HG02970 (cell line): ENCODE results near the gene PTGES3.
"Not testable (repeated sequence)": the region's sequence is repeated elsewhere in the genome, so short reads cannot be mapped to it uniquely, and the experiment has no call there.

Experiments used
- ATAC-seq: cut with Tn5 transposase; IDR thresholded peaks from one replicate; pipeline ENCODE4 v1.9.1; 2021; ENCODE audit warnings: mild to moderate bottlenecking, moderate library complexity, moderate number of reproducible peaks; ENCODE audit not compliant: unreplicated experiment, low FRiP score

PTGES3 gene

DNA sequence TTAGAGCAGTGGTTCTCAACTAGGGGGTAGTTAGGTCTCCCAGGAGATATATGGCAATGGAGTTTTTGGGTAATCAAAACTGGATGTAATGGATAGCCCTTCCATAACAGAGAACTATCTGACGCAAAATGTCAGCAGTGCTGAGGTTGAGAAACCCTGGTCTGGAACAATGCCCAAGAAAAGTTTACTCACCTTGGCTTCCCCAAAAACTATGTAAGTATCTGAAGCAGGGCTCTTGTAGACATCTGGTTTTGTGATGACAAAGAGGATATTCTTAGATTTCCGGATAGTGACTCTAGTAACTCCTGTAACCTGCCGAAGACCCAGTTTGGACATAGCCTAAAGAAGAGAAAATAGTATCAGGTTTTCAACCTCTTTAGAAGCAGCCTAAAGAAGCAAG is 25.3 kb upstream of the PTGES3 start:
- ATAC-seq: no peak

GRCh38 chr12:56709759-56710376 is 21.8 kb upstream of the PTGES3 start:
- no peak for ATAC-seq

DNA sequence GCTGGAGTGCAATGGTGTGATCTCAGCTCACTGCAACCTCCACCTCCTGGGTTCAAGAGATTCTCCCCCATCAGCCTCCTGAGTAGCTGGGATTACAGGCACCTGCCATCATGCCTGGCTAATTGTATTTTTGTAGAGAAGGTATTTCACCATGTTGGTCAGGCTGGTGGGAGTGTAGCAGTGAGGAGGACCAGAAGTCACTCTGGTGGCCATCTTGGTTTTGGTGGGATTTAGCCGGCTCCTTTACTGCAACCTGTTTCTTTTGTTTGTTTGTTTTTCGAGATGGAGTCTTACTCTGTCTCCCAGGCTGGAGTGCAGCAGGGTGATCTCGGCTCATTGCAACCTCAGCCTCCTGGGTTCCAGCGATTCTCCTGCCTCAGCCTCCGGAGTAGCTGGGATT is 16.4 kb upstream of the PTGES3 start:
- ATAC-seq: not testable (repeated sequence)

GRCh38 chr12:56699020-56699661 is 11.1 kb upstream of the PTGES3 start:
- no peak for ATAC-seq

DNA sequence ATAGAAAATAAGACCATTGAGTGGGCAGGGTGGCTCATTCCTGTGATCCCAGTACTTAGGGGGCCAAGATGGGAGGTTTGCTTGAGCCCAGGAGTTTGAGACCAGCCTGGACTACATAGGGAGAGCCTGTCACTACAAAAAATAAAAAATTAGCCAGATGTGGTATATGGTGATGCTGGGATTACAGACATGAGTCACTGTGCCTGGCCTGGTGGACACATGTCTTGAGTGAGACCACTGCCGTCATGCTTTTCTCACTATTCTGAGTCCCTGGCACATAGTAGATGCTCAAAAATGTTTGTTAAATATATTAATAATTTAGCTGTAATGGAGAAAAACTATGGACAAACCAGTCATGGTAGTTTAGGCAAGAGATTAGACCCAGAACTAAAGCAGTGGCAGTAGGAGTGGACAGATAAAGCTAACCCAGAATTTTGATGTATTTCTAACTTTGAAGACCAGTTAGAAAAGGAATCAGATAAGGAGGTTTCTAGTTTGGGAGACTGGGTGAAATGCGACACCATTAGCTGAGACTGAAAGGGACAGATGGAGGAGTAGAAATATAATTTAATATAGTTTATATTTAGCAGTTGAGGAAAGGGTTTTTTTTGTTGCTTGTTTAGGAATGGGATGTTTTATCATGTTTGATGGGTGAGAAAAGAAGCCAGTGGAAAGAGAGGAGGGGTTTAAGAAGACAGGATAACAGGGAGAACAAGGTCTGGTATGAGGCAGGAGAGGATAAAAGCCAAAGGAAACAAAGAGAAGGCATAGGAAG is 7.4 kb upstream of the PTGES3 start:
- no peak for ATAC-seq

- ATAC-seq: no peak
Measured at GRCh38 chr12:56694161-56694560, 6.1 kb upstream of the PTGES3 start.

DNA sequence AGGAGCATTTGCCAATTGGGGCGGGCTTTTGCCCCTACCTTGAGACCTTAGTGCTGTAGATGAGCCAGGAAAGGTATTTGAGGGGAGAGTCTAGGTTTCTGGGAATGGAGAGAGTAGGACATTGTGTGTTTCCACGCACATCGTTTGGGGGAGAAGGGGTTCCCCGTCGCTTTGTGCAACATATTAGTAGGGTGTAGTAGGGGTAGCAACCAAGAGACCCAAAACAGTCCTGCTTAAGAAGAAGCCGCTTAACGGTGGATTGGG is 694 bp upstream of the PTGES3 start:
- ATAC-seq: no peak

DNA sequence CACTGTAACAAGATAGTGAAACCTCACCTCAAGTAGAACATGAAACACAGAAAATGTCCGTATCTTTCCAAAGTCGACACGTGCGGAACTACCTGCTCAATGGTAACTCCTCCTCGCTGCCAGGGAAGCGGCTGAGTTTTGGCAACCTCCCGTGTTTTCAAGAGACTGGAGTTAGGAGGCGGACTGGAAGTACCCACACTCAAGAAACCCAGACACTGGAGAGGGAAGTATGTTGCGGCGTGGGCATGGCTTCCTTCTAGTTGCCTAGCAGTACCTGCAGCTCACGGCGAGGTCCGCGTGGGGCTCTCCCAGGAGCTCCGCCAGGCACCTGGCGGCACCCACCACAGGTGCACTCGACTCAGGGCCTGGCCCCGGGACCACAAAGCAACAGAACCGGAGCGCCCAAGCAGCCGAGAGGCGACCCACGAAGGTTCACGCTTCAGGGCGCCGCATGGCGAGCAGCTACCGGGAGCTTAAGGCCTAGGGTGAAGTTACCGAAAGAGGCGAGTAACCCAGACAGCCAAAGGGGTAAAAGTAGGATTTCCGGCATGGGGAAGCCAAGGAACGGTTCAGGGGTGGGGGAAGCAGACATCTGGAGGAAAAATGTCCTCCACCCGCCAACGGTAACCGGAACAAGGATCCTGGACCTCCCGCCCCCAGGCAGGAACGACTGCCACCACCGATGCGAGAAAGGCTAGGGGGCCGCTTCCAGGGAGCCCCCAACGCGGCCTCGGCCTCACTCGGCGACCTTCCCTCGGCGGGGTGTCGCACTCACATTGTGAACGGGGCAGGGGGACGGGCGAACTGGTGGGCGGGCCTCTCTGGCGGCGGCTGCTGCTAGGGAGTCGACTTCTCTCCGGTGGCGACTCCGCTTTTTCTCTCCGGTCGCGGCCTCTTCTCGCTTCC is 608 bp downstream of the PTGES3 start:
- ATAC-seq: peak; percentile 33

- no peak for ATAC-seq
Measured at GRCh38 chr12:56684745-56685359, 3.2 kb downstream of the PTGES3 start.

GRCh38 chr12:56682323-56682722 is 5.8 kb downstream of the PTGES3 start:
- ATAC-seq: no peak

GRCh38 chr12:56679883-56680575 is 8.1 kb downstream of the PTGES3 start:
- no peak for ATAC-seq

GRCh38 chr12:56678852-56679251 is 9.2 kb downstream of the PTGES3 start:
- ATAC-seq: no peak

DNA sequence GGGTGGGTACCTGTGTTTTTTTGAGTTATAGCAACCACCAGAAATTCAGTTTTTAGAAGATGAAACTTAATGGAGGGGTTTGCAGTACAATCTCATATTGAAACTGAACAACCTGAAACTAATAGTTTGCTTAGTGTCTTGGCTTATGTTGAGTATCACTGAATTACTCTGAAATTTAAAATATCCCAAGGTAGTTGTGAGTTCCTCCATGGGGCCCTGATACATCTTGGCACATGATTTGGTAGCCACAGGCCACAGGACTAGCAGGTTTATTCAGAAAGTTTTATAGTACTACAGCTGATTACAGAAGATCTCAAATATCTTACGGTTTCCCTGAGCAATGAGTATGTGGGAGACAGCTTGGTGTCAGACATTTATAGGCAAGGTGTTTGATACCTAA is 10.4 kb downstream of the PTGES3 start:
- ATAC-seq: no peak

GRCh38 chr12:56676851-56677580 is 11.1 kb downstream of the PTGES3 start:
- no peak for ATAC-seq

- ATAC-seq: no peak
Measured at GRCh38 chr12:56671608-56672007, 16.5 kb downstream of the PTGES3 start.

DNA sequence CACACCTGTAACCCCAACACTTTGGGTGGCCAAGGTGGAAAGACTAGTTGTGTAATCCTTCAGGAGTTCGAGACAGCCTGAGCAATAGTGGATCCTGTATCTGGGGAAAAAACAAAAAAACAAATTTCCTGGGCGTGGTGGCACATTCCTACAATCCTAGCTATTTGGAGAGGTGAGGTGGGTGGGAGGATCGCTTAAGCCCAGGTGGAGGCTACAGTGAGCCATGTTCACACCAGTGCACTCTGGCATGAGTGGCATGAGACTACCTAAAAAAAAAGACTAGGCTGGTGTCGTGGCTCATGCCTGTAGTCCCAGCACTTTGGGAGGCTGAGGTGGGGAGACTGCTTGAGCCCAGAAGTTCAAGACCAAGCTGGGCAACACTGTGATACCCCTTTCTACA is 17.2 kb downstream of the PTGES3 start:
- ATAC-seq: no peak

- no peak for ATAC-seq
Measured at GRCh38 chr12:56668197-56668457, 20.0 kb downstream of the PTGES3 start.

- no peak for ATAC-seq
Measured at GRCh38 chr12:56661979-56662638, 26.0 kb downstream of the PTGES3 start.

DNA sequence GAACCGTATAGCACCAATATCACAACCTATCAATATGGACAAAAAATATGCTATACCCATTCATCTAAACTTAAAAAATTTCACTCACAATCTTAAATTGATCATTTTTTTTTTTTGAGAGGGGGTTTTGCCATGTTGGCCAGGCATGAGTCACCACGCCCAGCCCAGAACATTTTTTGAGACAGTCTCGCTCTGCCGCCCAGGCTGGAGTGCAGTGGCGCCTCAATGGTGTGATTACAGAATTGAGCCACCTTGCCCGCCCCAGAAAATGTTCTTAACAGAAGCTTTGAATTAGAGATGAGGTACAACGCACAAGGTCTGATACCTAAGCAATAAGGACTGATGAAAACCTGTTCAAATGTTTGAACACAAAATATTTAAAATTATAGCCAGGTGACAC is 26.5 kb downstream of the PTGES3 start:
- ATAC-seq: no peak
